NCI-H2107 treated with DMSO at 0.1 percent for 48 hours (cell line): Measurements from ENCODE around the gene SPAG16.
A peak's percentile ranks its signal among the peaks of the same experiment; 100 is the strongest.
"Not testable (repeated sequence)": the region's sequence is repeated elsewhere in the genome, so short reads cannot be mapped to it uniquely, and the experiment has no call there.

ENCODE experiments used
- DNase-seq: peaks from one replicate; lab custom pipeline; 2025; ENCODE audit not compliant: unreplicated experiment; lab: John Stamatoyannopoulos, UW

Gene SPAG16

GRCh38 chr2:213688133-213688532 lies 403.9 kb downstream of the SPAG16 start:
- no peak for DNase-seq

- not testable (repeated sequence) for DNase-seq
These were observed 404.6 kb downstream of the SPAG16 start for GRCh38 chr2:213688825-213689224.

DNA sequence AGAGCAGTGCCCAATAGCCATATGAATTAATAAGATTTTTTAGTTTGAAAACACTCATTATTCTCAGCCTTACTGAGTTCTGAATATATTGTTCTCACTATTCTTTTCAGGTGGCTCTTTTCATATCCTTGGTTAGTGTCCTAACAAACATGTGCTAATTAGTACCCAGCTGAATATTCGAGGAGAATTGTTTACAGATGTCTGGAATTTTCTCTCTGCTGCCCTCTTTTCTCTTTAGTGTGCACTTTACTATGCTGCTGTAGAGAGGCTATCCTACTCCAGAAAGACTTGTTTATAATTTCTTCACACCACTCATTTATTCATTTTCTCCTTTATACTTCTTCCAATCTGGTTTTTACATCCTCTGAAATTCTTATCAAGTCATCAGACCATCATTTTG lies 405.3 kb downstream of the SPAG16 start:
- no peak for DNase-seq

- no peak for DNase-seq
These were observed 407.1 kb downstream of the SPAG16 start for GRCh38 chr2:213691351-213691750.

GRCh38 chr2:213696442-213696841 lies 412.2 kb downstream of the SPAG16 start:
- DNase-seq, result no peak

DNA sequence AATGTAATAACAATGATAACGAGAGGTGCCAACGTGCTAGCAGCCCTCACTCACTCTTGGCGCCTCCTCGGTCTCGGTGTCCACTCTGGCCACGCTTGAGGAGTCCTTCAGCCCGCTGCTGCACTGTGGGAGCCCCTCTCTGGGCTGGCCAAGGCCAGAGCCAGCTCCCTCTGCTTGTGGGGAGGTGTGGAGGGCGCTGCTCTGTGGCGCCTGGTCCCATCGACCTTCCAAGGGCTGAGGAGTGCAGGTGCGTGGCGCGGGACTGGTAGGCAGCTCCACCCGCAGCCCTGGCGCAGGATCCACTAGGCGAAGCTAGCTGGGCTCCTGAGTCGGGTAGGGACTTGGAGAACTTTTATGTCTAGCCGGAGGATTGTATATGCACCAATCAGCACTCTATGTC lies 417.1 kb downstream of the SPAG16 start:
- not testable (repeated sequence) for DNase-seq

- no peak for DNase-seq
These were observed 419.3 kb downstream of the SPAG16 start for GRCh38 chr2:213703406-213704098.

DNA sequence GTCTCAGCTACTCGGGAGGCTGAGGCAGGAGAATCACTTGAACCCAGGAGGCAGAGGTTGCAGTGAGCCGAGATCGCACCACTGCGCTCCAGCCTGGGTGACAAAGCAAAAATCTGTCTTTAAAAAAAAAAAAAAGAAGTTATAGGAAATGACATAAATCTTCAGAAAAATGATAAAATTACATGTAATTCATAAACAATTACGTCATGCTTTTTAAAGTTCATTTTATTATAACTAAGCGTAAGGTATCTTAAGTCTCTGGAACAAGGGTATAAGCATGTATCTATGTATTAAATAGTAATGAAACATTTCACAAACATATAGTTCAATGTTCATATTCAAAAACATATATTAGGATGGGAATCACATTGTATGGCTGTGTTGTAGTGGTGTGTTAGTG lies 425.9 kb downstream of the SPAG16 start:
- DNase-seq, result no peak

- not testable (repeated sequence) for DNase-seq
These were observed 434.1 kb downstream of the SPAG16 start for GRCh38 chr2:213718411-213718810.

DNA sequence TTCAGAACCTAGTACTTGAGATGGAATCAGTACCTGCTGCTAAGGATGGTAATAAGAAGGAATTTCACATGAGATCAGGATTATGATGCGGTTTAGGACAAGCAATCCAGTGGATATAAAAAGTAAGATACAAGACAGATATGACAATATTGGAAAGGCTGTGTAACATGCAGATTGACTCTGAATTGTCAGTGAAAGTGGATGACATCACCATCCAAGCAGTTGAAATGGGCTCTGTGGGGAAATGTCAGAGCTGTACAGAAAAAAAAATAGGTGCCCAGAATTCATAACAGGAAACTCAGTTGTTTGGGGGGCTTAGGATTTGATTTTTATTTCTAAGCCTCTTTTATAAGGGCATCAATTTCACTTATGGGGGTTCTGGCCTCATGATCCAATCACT lies 438.3 kb downstream of the SPAG16 start:
- DNase-seq, result no peak

GRCh38 chr2:213723041-213723560 lies 438.8 kb downstream of the SPAG16 start:
- DNase-seq, result no peak

DNA sequence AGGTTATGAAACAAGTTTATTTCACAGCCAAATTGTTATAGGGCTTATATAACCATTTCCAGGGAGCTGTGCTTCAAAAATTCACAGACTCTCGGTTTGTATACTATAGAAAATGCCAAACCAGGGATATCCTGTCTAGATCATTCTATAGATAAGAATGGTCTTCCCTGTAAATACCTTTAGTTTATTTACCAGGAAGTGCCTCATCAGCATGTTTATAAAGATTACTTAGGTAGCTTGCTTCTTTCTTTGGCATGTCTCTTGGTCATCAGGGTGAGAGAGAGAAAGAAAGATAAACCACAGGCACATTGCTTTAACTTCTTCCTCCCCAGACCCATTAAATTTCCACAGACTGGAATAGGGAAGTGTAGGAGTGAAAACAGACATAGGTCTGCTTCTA lies 439.4 kb downstream of the SPAG16 start:
- no peak for DNase-seq

- DNase-seq, result no peak
These were observed 441.8 kb downstream of the SPAG16 start for GRCh38 chr2:213726101-213726500.

DNA sequence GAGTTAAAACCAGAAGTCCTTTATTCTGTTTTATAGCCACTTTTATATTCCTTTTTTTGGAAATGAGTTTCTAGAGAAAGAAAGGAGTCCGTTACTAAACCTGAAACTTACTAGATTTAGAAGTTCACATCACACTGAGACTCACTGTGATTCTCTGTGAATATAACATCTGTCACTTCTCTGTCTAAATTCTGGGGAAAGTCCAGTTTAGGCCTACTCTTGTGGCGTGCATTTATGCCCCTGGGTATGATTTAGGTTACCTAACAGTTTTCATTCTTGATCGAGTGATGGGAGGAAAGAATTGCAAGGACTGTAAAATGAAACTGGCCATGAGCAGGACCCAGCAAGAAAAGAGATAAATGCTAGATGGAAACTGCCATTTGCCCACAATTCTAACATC lies 449.6 kb downstream of the SPAG16 start:
- DNase-seq, result no peak

DNA sequence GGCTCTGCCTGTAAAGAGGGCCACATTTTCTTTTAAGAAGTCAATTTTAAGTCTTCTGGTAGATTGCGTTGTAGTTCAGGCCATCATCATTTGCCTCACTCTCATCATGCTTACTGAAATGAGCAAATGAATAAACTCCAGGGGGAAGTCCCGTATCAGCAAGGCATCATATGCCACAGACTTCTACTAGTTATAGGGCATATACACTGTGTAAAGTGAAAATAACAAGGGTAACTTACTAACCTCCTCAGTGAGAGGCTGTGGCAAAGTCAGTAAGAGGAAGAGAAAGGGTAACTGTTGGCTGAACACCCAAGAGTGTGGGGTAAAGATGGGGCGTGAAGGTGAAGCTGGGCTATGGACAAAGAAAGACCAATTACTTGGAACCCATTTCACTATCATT lies 456.2 kb downstream of the SPAG16 start:
- DNase-seq, result no peak

DNA sequence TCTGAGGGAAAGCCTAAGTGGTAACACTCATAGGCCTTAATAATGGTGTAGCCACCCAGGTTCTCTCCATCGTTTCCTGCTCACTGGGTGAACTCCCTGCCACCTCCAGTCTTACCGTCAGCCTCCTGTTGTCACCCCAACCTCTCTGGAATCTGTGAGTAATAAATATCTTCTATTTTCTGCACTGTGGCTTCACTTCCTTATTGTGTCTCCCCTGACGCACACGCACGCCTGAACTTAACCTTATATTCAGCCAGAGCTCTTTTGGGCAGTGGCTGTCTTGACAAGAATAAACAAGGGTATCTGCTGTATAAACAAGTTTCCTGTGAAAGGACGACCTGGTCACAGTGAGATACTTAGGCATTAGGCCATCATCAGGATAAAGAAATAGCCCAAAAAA lies 467.2 kb downstream of the SPAG16 start:
- DNase-seq, result no peak

DNA sequence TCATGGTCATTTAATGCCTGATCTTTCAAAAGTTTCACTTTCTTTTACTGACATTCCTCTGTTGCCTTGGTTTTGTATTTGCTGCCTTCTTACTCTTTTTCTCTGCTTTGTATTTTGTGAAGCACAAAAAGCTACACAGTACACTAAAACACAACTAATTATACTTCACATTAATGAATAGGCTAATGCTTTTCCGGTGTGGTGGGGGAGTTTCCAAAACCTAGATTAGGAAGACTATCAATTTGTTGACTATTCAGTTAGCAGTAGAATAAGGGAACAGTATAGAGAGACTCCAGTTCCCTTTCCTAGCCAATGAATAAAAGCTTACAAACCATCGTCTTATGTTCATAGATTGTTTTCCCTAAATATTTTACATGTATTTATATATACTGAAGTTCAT lies 468.3 kb downstream of the SPAG16 start:
- DNase-seq, result no peak

- no peak for DNase-seq
These were observed 473.3 kb downstream of the SPAG16 start for GRCh38 chr2:213757525-213757924.

GRCh38 chr2:213763354-213763753 lies 479.1 kb downstream of the SPAG16 start:
- peak; percentile 56 for DNase-seq

DNA sequence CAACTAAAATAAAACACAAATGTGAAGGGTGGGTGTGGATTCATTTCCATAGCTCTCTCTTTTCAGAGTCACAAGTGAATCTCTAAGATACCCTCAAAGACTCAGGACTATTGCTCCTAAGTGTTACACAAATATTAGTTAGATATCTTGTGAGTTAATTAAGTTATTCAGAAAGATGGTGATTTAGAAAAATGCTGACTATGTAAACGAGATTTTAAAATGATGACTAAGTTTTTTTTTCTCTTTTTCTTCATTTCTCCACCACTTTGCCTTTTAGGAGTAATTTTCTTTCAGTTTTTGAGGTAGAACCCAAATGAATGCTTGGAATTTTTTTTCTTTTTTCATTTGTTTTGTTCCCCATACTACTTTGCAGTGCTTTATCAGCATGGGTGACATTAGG lies 479.7 kb downstream of the SPAG16 start:
- no peak for DNase-seq

DNA sequence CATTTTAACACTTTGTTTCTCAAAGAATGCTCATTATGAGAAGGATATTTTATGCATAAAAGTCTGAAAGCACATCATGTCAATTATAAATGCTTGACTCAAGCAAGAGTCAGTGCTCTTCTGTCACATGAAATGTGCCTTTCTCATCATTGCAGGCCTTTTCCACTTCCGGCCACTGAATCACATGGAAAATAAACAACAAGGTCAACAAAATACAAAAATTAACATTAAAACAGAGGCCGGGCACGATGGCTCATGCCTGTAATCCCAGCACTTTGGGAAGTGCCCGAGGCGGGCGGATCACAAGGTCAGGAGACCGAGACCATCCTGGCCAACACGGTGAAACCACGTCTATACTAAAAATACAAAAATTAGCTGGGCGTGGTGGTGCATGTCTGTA lies 480.6 kb downstream of the SPAG16 start:
- no peak for DNase-seq

DNA sequence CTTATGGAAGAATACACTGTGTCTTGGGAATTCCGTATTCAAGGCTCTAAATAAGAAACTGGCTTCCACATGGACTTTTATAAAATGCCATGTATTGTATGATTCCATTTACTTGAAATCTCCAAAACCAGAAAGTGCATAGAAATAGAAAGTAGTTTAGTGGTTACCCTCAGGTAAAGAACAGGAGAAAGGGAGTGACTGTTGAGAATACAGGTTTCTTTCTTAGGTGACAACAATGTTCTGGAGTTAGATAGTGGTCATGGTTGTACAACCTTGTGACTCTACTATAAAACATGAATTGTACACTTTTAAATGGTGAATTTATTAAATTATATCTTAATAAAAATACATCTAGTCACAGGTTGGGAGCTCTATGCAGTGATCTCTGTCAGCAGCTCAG lies 481.8 kb downstream of the SPAG16 start:
- DNase-seq, result no peak

DNA sequence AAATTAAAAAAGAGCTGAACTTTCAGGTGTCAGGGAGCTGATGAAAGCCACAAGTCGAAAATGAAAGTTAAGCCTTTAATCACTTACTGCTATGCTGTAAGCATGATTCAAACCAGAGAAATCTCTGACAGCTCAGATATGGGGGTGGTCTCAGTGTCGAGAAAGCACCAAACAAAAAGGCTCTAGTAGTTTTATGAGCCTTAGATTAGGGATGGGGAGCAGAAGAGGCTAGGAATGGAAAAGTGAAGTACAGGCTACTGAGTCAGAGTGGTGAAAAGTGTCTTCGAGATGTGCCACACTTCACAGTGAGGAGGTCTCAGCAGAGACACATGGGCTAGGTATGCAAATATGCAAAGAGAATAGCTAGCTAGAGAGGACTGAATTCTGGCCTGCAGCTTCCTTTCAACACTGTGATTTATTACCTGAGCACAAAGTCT lies 482.2 kb downstream of the SPAG16 start:
- no peak for DNase-seq
